Measurements from ENCODE around the gene CBX7.

DNA sequence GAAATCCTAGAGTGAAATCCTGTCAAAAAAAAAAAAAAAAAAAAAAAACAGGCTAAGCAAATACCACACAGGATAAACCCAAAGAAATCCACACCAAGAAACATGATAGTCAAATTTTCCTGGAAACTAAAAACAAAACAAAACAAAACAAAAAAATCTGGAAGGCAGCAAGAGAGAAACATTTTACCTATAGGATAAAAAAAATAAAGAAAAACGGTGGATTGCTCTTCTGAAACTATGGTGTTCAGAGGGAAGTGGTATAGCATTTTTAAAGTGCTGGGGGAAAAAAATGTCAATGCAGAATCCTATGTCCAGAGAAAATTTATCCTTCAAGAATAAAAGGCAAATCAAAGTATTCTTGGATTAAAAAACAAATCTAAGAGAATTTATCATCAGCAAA is 41.6 kb upstream of the CBX7 start:
- TF ChIP-seq, protein P1, sequence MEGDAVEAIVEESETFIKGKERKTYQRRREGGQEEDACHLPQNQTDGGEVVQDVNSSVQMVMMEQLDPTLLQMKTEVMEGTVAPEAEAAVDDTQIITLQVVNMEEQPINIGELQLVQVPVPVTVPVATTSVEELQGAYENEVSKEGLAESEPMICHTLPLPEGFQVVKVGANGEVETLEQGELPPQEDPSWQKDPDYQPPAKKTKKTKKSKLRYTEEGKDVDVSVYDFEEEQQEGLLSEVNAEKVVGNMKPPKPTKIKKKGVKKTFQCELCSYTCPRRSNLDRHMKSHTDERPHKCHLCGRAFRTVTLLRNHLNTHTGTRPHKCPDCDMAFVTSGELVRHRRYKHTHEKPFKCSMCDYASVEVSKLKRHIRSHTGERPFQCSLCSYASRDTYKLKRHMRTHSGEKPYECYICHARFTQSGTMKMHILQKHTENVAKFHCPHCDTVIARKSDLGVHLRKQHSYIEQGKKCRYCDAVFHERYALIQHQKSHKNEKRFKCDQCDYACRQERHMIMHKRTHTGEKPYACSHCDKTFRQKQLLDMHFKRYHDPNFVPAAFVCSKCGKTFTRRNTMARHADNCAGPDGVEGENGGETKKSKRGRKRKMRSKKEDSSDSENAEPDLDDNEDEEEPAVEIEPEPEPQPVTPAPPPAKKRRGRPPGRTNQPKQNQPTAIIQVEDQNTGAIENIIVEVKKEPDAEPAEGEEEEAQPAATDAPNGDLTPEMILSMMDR (IDR thresholded peaks at IDR 0.05): no peak
- TF ChIP-seq POLR2A (IDR thresholded peaks at IDR 0.05): no peak

Measured in Peyer's patch (tissue), 4 donors.